HCT116 (cell line): ENCODE data around the gene RGS6. TPM values are rescaled to one million over a fixed set of nuclear protein-coding genes. Genes with fewer than 3 reads are reported as not detected.

Experiments
- ATAC-seq: fragments of 200-7000 bp; cut with Tn5 transposase; 2 replicates; pipeline ENCODE4 v1.9.1; 2020; ENCODE audit warnings: mild to moderate bottlenecking, moderate library complexity
- BruUV-seq: library from RNA; stranded (reverse); fragments of 400-500 nt; replicated peaks from 2 replicates; lab custom pipeline; 2021; lab: Mats Ljungman, UMichigan
- CTCF ChIA-PET: fragments of 300-600 bp; sonication (Branson Sonifier 250); formaldehyde crosslinking; loops from one replicate; lab custom pipeline; 2021; ENCODE audit warnings: antibody characterized with exemption; lab: Charles Lee
- POLR2A ChIA-PET: fragments of 300-600, 350-600 bp; sonication (Branson Sonifier 250); formaldehyde crosslinking; loops from one replicate; lab custom pipeline; 2021; ENCODE audit warnings: antibody characterized with exemption; lab: Charles Lee
- RAD21 ChIA-PET, 2 experiments: fragments of 300-600 bp; sonication (Branson Sonifier 250); formaldehyde crosslinking; loops; one replicate each; lab custom pipeline; 2023; ENCODE audit warnings: low total read pairs in 2 of 2; ENCODE audit not compliant: uncharacterized antibody in 2 of 2, unreplicated experiment in 2 of 2, low non-redundant PET in 1 of 2; lab: Charles Lee
- DNase-seq: peaks from one replicate; pipeline ENCODE4 v3.0.0-alpha.2; 2010; ENCODE audit warnings: low read depth, low spot score
- H2AFZ ChIP-seq: fragments of 200-600 bp; shearing (Covaris generic), sonication (generic); 2 replicates; pipeline ENCODE4 v1.6.1; 2017; ENCODE audit warnings: low read depth, mixed run types, mixed read lengths, antibody characterized with exemption, low read length; ENCODE audit not compliant: poor library complexity, severe bottlenecking
- H3K27ac ChIP-seq: 2 replicates; pipeline ENCODE4 v1.5.1; 2012; ENCODE audit warnings: low read depth, low read length
- H3K27me3 ChIP-seq: fragments of 200-600 bp; sonication (generic); 2 replicates; pipeline ENCODE4 v1.6.1; 2016; ENCODE audit warnings: mixed run types, low read length, mixed read lengths; ENCODE audit not compliant: insufficient read depth
- H3K36me3 ChIP-seq, 2 experiments: fragments of 200-500 bp in 1 of 2; fragments of 200-600 bp in 1 of 2; sonication (Bioruptor generic) in 1 of 2; sonication (generic) in 1 of 2; 2 replicates each; pipeline versions ENCODE4 v1.5.1 to v1.6.1; 2014 to 2016; ENCODE audit warnings: low read length in 2 of 2, inconsistent platforms in 1 of 2, mixed read lengths in 1 of 2, mixed run types in 1 of 2; ENCODE audit not compliant: insufficient read depth in 2 of 2, control insufficient read depth in 1 of 2
- H3K4me1 ChIP-seq, 2 experiments: fragments of 200-600 bp in 1 of 2; sonication (generic) in 1 of 2; 2 replicates each; pipeline versions ENCODE4 v1.5.1 to v1.6.1; 2012 to 2017; ENCODE audit warnings: low read length in 2 of 2, inconsistent platforms in 1 of 2, mild to moderate bottlenecking in 1 of 2, mixed read lengths in 1 of 2, mixed run types in 1 of 2, moderate library complexity in 1 of 2; ENCODE audit not compliant: insufficient read depth in 2 of 2, control insufficient read depth in 1 of 2
- H3K4me2 ChIP-seq: fragments of 200-600 bp; sonication (generic); 2 replicates; pipeline ENCODE4 v1.6.1; 2017; ENCODE audit warnings: mixed run types, low read length, mixed read lengths
- H3K4me3 ChIP-seq, 2 experiments: fragments of 200-600 bp in 1 of 2; sonication (generic) in 1 of 2; replicated peaks in 1 of 2; 2 replicates each; pipeline ENCODE4 v1.5.1; 2011 to 2016; ENCODE audit warnings: low read length in 2 of 2, control low read depth in 1 of 2, low read depth in 1 of 2, mild to moderate bottlenecking in 1 of 2, mixed read lengths in 1 of 2, mixed run types in 1 of 2
- H3K79me2 ChIP-seq: fragments of 200-600 bp; sonication (generic); 2 replicates; pipeline ENCODE4 v1.6.1; 2017; ENCODE audit warnings: mild to moderate bottlenecking, mixed run types, low read length, moderate library complexity, mixed read lengths; ENCODE audit not compliant: insufficient read depth
- H3K9ac ChIP-seq: fragments of 200-600 bp; sonication (generic); 2 replicates; pipeline ENCODE4 v1.6.1; 2016; ENCODE audit warnings: low read length, mixed read lengths
- H3K9me2 ChIP-seq: fragments of 200-600 bp; sonication (generic), shearing (Covaris generic); 2 replicates; pipeline ENCODE4 v1.6.1; 2017; ENCODE audit warnings: mixed run types, mild to moderate bottlenecking, moderate library complexity; ENCODE audit not compliant: insufficient read depth
- H3K9me3 ChIP-seq, 2 experiments: fragments of 200-500 bp in 1 of 2; fragments of 200-600 bp in 1 of 2; sonication (Bioruptor generic) in 1 of 2; sonication (generic) in 1 of 2; 2 replicates each; pipeline ENCODE4 v1.6.1; 2014 to 2017; ENCODE audit warnings: low read length in 2 of 2, mixed read lengths in 2 of 2, inconsistent platforms in 1 of 2, low read depth in 1 of 2, mild to moderate bottlenecking in 1 of 2, mixed run types in 1 of 2, moderate library complexity in 1 of 2; ENCODE audit not compliant: control insufficient read depth in 1 of 2, insufficient read depth in 1 of 2
- H4K20me1 ChIP-seq: fragments of 200-600 bp; sonication (generic), shearing (Covaris generic); 2 replicates; pipeline ENCODE4 v1.6.1; 2017; ENCODE audit warnings: mixed run types, mild to moderate bottlenecking, moderate library complexity; ENCODE audit not compliant: insufficient read depth
- CBX3 ChIP-seq: IDR thresholded peaks from 2 replicates; pipeline ENCODE4 v1.6.1; 2012; ENCODE audit warnings: low read depth
- CTCF ChIP-seq, 3 experiments: fragments of 200-600 bp in 1 of 3; sonication (generic) in 1 of 3; IDR thresholded peaks in 2 of 3; conservative IDR thresholded peaks in 1 of 3; 2 replicates each; pipeline ENCODE4 v1.5.1; 2012 to 2017; ENCODE audit warnings: low read depth in 2 of 3, low read length in 2 of 3, antibody characterized with exemption in 1 of 3, borderline replicate concordance in 1 of 3, control low read depth in 1 of 3, mild to moderate bottlenecking in 1 of 3, mixed read lengths in 1 of 3, mixed run types in 1 of 3, moderate library complexity in 1 of 3; ENCODE audit not compliant: insufficient read depth in 1 of 3
- EGR1 ChIP-seq: IDR thresholded peaks from 2 replicates; pipeline ENCODE4 v1.6.1; 2012; ENCODE audit warnings: low read depth
- ELF1 ChIP-seq: IDR thresholded peaks from 2 replicates; pipeline ENCODE4 v1.6.1; 2012; ENCODE audit warnings: low read depth, borderline replicate concordance
- EZH2 ChIP-seq: fragments of 200-600 bp; sonication (generic); IDR thresholded peaks from 2 replicates; pipeline ENCODE4 v1.6.1; 2017; ENCODE audit warnings: antibody characterized with exemption, mixed run types
- JUND ChIP-seq: IDR thresholded peaks from 2 replicates; pipeline ENCODE4 v1.6.1; 2012
- POLR2AphosphoS5 ChIP-seq: IDR thresholded peaks from 2 replicates; pipeline ENCODE4 v1.6.1; 2011; ENCODE audit warnings: mild to moderate bottlenecking, low read depth, low read length, moderate library complexity
- RAD21 ChIP-seq: IDR thresholded peaks from 2 replicates; pipeline ENCODE4 v1.6.1; 2012; ENCODE audit warnings: low read depth, mild to moderate bottlenecking
- SP1 ChIP-seq: IDR thresholded peaks from 2 replicates; pipeline ENCODE4 v1.6.1; 2012; ENCODE audit warnings: low read depth
- SRF ChIP-seq: IDR thresholded peaks from 2 replicates; pipeline ENCODE4 v1.6.1; 2012; ENCODE audit warnings: low read depth
- TCF7L2 ChIP-seq: IDR thresholded peaks from 2 replicates; pipeline ENCODE4 v1.7.0; 2011; ENCODE audit warnings: borderline replicate concordance, inconsistent platforms; ENCODE audit not compliant: insufficient read depth, insufficient read length; ENCODE audit errors: extremely low read depth
- YY1 ChIP-seq: IDR thresholded peaks from 2 replicates; pipeline ENCODE4 v1.6.1; 2011; ENCODE audit warnings: low read length, low read depth, moderate library complexity, mild to moderate bottlenecking; ENCODE audit not compliant: insufficient replicate concordance; ENCODE audit errors: extremely low read depth
- ZFX ChIP-seq: fragments of 450-650 bp; IDR thresholded peaks from 2 replicates; pipeline ENCODE4 v1.6.1; 2017
- intact Hi-C: fragments of 100-400 bp; cut with micrococcal nuclease; formaldehyde crosslinking; loops from 2 replicates; pipeline ENCODE4 v1.10.0; 2022
- total RNA-seq: library from RNA; stranded (reverse); gene quantifications from one replicate; pipeline ENCODE4 v1.2.1, GENCODE V29; 2021; ENCODE audit not compliant: unreplicated experiment
- TF ChIP-seq, protein P1 (sequence below): IDR thresholded peaks from 2 replicates; pipeline ENCODE4 v1.6.1; 2012
- TF ChIP-seq, protein P2 (sequence below): IDR thresholded peaks from 2 replicates; pipeline ENCODE4 v1.6.1; 2011; ENCODE audit warnings: mild to moderate bottlenecking, low read length, moderate library complexity; ENCODE audit not compliant: insufficient replicate concordance; ENCODE audit errors: extremely low read depth
- TF ChIP-seq, protein P3 (sequence below): IDR thresholded peaks from 2 replicates; pipeline ENCODE4 v1.6.1; 2012

RGS6 gene
- total RNA-seq, 1 experiment from 2014 or later = 4.7 TPM

GRCh38 chr14:72254202-72254936, 322.1 kb downstream of the RGS6 start:
- H3K9me3 ChIP-seq = peaks cover 0 to 5% of the 10 kb centered on the region in 2 experiments; a peak in 2 of 4 replicates
- H3K4me3 ChIP-seq = no peak overlapping the region
- ChIA-PET CTCF (no interaction called here), POLR2A (no interaction called here)
- no peaks in the 10 kb centered on the region for H4K20me1 ChIP-seq
- H3K79me2 ChIP-seq = no peaks in the 10 kb centered on the region
- no peak overlapping the region for H3K4me2 ChIP-seq
- no peak overlapping the region for H3K27ac ChIP-seq
- no TSS peak for BruUV-seq
- no peak overlapping the region for H3K9ac ChIP-seq
- DNase-seq = no peak
- H3K4me1 ChIP-seq = peaks cover 0 to 17% of the 10 kb centered on the region in 2 experiments; a peak in 1 of 4 replicates
- no peaks in the 10 kb centered on the region for H3K36me3 ChIP-seq
- no peak for TF ChIP-seq TCF7L2
- TF ChIP-seq, all 23 proteins: peak for 0
- Histone ChIP-seq H3K9me2 (no peaks in the 10 kb centered on the region), H2AFZ (no peak overlapping the region), H3K27me3 (no peaks in the 10 kb centered on the region)
- RAD21 ChIA-PET = no interaction called here
- intact Hi-C loops = no loop called here
- no peak for ATAC-seq

GRCh38 chr14:72254937-72255472, 322.8 kb downstream of the RGS6 start:
- ChIA-PET RAD21 (no interaction called here), CTCF (no interaction called here), POLR2A (no interaction called here)
- Histone ChIP-seq H3K9me3 (peaks cover 0 to 5% of the 10 kb centered on the region in 2 experiments; a peak in 2 of 4 replicates), H3K4me2 (no peak overlapping the region), H3K27ac (no peak overlapping the region), H3K27me3 (no peaks in the 10 kb centered on the region), H3K4me3 (no peak overlapping the region), H4K20me1 (no peaks in the 10 kb centered on the region), H3K9me2 (no peaks in the 10 kb centered on the region), H3K4me1 (peaks cover 0 to 17% of the 10 kb centered on the region in 2 experiments; a peak in 1 of 4 replicates), H2AFZ (no peak overlapping the region), H3K79me2 (no peaks in the 10 kb centered on the region), H3K36me3 (no peaks in the 10 kb centered on the region), H3K9ac (no peak overlapping the region)
- DNase-seq = no peak
- ATAC-seq = no peak
- intact Hi-C loops = no loop called here
- no TSS peak for BruUV-seq
- TF ChIP-seq, protein P1, sequence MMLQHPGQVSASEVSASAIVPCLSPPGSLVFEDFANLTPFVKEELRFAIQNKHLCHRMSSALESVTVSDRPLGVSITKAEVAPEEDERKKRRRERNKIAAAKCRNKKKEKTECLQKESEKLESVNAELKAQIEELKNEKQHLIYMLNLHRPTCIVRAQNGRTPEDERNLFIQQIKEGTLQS = no peak
- TF ChIP-seq POLR2AphosphoS5 (no peak), ELF1 (no peak), SRF (no peak), ZFX (no peak), RAD21 (no peak), SP1 (no peak), CBX3 (no peak), EZH2 (no peak), JUND (no peak), CTCF (IDR thresholded peaks at IDR 0.05 in 2 of 3, conservative IDR thresholded peaks at IDR 0.05 in 1 of 3; ENCODE audit: borderline replicate concordance in 1 of 3, insufficient read depth in 1 of 3, low read depth in 2 of 3, low read length in 2 of 3) (no peak), YY1 (no peak), EGR1 (no peak)
- TF ChIP-seq, protein P2, sequence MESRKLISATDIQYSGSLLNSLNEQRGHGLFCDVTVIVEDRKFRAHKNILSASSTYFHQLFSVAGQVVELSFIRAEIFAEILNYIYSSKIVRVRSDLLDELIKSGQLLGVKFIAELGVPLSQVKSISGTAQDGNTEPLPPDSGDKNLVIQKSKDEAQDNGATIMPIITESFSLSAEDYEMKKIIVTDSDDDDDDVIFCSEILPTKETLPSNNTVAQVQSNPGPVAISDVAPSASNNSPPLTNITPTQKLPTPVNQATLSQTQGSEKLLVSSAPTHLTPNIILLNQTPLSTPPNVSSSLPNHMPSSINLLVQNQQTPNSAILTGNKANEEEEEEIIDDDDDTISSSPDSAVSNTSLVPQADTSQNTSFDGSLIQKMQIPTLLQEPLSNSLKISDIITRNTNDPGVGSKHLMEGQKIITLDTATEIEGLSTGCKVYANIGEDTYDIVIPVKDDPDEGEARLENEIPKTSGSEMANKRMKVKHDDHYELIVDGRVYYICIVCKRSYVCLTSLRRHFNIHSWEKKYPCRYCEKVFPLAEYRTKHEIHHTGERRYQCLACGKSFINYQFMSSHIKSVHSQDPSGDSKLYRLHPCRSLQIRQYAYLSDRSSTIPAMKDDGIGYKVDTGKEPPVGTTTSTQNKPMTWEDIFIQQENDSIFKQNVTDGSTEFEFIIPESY = no peak
- TF ChIP-seq, protein P3, sequence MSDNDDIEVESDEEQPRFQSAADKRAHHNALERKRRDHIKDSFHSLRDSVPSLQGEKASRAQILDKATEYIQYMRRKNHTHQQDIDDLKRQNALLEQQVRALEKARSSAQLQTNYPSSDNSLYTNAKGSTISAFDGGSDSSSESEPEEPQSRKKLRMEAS = no peak
